PC-9 (cell line): ENCODE measurements around the gene USHBP1.

ENCODE experiments used
- EZH2 ChIP-seq: fragments of 200-600 bp; sonication (generic); IDR thresholded peaks from 2 replicates; pipeline ENCODE4 v1.8.0; 2017; ENCODE audit warnings: antibody characterized with exemption, low read depth
- TF ChIP-seq, protein P1 (sequence below): fragments of 200-600 bp; sonication (generic); conservative IDR thresholded peaks from 2 replicates; pipeline ENCODE4 v1.6.1; 2017; ENCODE audit warnings: mixed run types, antibody characterized with exemption, mild to moderate bottlenecking, moderate library complexity

DNA sequence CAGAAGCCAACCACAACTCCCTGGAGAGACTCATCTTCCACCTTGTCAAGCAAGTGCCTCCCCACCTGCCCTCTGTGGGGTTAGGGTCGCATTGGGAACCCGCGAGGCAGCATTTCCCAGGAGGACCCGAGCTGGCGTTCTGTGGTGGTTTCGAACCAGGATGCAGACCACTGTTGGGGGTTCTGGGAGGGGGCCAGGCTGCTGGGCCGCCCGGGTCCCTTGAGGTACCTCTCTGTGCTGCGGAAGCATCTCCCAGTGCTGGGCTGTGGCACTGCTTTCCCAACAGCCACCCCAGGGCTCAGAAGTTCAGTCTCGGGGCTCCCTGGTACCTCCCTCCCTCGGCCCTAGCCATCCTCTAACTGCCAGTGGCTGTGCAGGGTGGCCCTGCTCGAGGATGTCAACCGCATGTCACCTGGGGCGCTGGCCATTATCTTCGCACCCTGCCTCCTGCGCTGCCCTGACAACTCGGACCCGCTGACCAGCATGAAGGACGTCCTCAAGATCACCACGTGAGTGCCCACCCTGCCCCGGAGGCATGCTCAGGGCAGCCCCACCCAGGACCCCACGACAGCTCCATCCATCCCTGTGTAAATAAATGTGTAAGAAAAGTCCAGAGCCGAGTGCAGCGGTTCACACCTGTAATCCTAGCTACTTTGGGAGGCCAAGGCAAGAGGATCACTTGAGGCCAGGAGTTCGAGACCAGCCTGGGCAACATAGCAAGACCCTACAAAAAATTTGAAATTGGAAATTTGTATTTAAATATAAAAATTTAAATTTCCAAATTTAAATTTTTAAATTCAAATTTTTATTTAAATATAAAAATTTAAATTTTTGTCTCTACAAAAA is 57.6 kb downstream of the USHBP1 start:
- TF ChIP-seq, protein P1, sequence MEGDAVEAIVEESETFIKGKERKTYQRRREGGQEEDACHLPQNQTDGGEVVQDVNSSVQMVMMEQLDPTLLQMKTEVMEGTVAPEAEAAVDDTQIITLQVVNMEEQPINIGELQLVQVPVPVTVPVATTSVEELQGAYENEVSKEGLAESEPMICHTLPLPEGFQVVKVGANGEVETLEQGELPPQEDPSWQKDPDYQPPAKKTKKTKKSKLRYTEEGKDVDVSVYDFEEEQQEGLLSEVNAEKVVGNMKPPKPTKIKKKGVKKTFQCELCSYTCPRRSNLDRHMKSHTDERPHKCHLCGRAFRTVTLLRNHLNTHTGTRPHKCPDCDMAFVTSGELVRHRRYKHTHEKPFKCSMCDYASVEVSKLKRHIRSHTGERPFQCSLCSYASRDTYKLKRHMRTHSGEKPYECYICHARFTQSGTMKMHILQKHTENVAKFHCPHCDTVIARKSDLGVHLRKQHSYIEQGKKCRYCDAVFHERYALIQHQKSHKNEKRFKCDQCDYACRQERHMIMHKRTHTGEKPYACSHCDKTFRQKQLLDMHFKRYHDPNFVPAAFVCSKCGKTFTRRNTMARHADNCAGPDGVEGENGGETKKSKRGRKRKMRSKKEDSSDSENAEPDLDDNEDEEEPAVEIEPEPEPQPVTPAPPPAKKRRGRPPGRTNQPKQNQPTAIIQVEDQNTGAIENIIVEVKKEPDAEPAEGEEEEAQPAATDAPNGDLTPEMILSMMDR = no peak
- no peak for TF ChIP-seq EZH2
